ENCODE data around the gene FAIM2.

Gene FAIM2

GRCh38 chr12:49917166-49917787 lies 13.6 kb upstream of the FAIM2 start:
- FAIRE-seq: no peak

DNA sequence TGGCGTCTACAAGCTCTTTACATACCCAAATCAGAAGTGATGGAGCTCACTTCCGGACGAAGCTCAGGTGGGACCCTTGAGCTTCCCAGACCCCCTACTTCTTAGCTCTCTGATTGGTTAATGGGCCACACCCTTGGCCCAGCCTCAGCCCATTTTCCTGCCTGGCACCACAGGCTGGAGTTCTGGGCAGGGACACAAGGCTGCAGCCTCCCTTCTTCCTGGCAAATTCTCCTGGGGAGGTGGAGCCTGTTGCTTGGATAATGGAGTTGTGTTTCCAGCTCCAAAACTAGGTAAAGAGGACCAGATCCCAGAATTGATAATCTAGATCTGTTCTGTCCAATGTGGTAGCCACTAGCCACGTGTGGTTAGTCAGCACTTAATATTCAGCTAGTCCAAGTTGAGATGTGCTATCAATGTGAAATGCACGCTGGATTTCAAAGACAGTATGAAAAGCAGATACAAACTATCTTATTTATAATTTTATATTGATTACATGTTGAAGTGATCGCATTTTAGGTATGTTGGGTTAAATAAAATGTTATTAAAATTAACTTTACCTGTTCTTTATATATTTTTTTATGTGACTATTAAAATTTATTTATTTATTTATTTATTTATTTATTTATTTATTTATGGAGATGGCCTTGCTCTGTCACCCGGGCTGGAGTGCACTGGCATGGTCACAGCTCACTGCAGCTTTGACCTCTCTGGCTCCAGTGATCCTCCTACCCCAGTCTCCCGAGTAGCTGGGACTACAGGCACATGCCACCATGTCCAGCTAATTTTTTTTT lies 12.6 kb upstream of the FAIM2 start:
- FAIRE-seq: no peak

DNA sequence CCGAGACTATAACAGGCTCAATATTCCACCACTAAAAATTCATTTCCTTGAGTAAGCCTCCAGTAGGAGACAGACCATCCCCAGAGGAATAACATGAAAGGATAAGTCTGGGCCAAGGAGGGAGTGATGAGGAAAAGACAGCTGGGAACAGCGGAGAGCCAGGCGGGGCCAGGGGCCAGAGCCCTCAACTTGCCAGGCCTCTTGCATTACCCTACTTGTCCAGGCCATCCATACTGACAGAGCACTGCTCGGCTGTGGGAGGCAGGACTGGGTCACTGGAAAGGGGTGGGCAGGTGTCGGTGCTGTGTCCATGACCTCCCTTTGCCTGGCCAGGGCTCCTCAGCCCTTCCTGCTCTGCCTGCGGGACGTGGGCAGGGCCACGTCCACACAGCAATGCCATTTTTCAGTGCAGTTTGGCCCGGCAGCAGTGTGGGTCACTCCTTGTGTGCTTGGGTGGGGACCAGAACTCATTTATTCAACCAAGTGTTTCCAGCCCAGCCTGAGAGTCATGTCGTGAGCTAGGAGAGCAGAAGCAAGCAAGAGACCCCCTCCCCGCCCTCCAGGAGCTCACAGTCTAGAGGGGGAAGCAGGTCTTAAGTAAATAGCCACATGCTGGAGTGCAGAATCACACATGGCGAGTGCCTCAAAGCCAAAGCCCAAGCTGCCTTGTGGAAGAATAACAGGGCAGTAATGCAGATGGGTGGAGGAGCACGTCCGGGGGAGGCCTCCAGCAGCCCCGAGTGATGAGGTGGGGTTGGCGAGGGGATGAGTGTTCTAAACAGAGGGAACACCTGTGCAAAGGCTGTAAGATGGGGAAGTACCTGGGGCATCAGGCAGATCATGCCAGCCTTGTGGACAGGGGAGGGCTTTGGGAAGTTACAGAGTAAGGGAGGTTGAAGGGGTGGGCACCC lies 8.9 kb upstream of the FAIM2 start:
- FAIRE-seq: no peak

DNA sequence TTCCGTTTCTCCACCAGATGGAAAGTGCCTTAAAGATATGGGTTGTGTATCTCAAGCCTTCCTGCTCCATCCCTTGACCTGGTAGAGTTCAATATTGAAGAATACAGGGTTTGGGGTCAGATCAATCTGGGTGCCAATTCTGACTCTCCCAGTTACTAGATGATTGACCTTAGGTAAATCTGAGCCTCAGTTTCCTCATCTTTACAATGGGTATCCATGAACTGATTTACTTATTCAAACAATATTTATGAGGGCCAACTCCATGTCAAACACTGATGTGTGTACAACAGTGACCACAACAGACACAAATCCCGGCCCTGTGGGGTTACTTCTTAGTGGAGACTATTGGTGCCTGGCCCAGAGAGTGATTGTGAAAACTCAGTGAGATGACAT lies 7.5 kb upstream of the FAIM2 start:
- no peak for FAIRE-seq

DNA sequence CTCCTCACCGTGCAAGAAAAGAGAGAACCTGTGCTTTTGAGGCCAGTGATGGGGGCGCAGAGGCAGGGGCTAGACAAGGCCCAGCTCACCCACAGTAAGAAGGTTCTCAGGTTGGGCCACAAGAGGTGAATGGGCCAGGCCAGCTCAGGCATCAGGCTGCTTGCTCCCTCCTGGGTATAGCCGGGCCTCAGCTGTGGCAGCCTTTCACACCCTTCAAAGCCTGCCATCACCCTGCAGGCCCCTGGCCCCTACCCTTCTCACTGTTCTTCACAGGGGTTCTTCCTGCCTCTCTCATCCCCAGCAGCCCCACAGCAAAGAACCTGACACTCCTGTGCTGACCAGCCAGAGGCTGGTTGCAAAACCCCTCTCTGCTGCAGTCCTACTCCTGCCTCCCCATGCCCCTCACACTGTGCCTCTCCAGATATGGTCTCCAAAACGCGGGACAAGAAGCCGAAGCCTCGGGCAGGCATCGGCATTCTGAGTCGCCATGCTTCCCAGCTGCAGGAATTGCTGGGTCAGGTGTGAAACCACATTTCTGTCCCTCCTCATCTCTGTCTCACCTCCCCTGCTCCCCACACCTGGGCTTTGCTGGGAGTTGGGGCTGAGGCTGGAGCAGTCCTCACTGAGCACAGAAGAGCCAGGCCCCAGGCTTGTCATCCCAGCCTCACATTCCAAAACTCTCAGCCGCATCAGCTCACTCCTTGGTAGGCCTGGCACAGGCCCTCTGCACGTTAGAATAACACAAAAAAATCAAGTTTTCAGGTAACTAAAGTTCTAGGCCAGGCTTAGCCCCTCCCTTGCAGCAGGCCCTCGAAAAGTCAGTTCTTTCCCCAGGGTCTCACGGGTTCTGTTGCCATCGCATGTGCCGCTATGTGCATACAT lies 6.9 kb upstream of the FAIM2 start:
- no peak for FAIRE-seq

DNA sequence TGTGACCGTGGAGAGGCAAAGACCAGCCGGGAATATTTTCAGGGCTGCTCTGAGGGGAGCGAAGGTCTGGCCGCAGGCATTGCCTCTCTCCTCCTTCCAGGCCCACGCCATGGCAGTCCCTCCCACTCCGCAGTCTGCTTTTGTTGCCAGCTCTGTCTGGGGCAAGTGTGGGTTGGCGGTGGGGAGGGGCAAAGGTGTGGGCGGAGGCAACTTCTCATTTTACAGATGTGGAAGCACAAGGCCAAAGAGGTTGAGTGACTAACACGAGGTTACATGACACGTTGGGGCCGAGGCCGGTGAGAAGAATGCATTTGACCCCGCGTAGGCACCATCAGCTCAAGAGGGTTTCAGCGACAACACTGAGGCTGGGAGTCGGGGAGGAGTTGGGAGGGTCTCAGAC lies 6.1 kb upstream of the FAIM2 start:
- no peak for FAIRE-seq

DNA sequence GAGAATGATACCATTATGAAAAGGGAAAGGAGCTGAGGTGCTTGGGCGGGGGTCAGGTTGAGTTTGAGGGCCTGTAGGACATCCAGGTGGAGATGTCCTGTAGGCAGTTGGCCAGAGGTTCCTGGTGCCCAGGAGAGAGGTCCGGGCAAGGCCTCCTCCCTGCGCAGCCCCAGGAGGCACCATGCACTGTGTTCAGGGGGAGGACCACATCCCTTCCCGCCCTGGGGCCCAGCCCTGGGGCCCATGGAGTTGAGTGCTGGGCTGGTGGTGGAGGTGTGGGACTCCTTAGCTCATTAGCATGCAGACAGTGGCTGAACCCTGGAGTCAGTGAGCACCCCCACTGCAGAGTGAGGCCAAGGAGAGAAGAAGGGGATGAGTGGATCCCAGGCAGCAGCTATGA lies 5.7 kb upstream of the FAIM2 start:
- FAIRE-seq: no peak

GRCh38 chr12:49907352-49907751 lies 3.7 kb upstream of the FAIM2 start:
- no peak for FAIRE-seq

GRCh38 chr12:49905718-49906314 lies 2.1 kb upstream of the FAIM2 start:
- no peak for FAIRE-seq

DNA sequence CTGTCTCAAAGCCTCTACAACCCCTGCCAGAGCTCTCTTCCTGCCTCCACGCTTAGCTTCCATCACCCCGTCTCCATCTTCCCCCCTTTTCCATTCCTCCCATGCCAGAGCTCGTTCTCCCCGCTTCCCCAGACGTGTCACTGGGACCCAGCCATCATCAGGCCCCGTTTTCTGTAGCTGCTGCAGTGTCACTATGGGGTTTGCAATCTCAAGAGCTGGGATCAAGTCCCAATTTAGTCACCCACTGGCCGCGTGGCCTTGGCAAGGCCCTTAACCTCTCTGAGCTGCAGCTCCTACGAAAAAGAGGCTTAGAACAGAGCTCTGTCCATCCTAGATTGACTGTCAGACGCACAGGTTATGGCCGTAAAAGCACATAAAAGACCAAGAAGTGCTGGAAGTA lies 901 bp upstream of the FAIM2 start:
- no peak for FAIRE-seq

- no peak for FAIRE-seq
Observed at GRCh38 chr12:49903351-49903699, 375 bp downstream of the FAIM2 start.

- FAIRE-seq: no peak
Observed at GRCh38 chr12:49902399-49903350, 1.0 kb downstream of the FAIM2 start.

DNA sequence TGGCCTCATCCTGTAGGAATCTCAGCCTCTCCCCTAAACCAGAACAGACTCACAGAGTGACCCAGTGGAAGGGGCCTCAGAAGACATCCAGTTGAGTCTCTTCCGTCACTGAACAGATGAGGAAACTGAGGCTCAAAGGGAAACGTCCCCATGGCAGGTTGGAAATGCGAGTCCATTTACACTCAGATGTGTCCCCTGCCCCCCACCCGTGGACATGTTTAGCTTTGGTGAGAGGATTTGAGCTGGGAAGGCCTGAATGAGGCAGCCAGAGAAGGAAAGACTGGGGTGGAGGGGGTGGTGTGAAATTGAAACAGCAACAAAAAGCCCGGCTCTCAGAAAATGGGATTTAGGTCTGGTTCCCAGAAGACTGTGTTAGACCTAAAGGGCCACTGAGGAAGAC lies 1.7 kb downstream of the FAIM2 start:
- no peak for FAIRE-seq

- FAIRE-seq: no peak
Observed at GRCh38 chr12:49901026-49901425, 2.7 kb downstream of the FAIM2 start.

GRCh38 chr12:49900371-49900770 lies 3.3 kb downstream of the FAIM2 start:
- FAIRE-seq: no peak

DNA sequence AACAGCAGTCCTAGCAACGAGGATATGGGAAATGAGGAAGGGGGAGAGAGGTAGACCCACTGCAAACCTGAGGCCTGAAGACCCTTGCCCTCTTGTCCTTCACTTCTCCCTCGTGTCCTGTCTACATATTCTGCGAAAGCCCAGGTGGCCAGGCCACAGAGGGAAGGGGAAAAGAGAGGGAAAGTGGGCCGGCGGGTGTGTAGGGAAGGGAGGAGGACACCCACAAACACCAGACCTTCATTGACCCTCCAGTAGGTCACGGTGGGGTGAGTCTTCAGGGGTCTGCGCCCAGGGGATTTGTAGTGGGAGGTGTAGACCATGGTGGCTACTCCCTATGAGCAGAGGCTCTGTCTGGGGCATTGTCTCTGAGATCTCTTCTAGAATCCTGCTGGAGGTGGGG lies 3.8 kb downstream of the FAIM2 start:
- no peak for FAIRE-seq

DNA sequence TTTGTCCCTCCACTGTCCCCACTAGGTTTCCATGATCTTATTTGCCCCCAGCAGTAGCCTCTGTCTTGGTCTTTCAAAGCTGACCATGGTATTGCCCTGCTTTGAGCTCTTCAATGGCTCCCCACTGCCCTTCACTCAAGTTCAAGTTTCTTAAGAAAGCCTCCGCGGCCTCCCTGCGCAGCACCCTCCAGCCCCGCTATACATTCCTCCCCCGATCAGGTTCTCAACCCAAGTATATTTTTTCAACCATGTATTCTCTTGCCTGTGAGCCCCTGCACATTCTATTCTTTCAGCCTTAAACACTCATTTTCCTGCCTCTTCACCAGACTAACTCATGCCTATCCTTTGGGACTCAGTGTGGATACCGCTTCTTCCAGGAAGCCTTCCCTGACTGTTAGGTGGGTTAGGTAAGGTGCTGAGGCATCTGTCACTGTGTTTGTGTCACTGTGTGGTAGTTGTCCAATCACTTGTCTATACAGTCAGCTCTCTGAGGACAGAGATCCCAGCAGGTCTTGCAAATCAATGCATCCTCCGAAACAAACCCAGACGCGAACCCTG lies 4.3 kb downstream of the FAIM2 start:
- FAIRE-seq: no peak

DNA sequence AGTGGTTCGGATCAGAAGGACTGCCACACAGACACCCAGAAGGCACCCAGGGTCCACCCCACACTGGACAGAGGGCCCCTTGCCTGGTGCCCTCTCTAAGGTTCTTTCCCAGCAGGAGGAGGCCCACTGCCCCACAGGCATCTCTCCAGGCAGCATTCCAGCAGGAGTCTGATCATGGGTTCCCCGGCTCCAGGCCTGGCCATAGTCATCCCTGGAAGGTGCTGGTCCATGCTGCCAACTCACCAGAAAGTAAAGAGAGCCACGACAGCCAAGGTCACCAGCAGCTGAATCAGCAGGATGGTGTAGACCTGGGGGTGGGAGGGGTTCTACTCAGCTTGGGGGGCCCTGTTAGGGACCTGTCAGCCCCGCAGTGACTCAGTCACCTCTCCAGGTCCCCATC lies 6.4 kb downstream of the FAIM2 start:
- no peak for FAIRE-seq

- no peak for FAIRE-seq
Observed at GRCh38 chr12:49895773-49896172, 7.9 kb downstream of the FAIM2 start.

DNA sequence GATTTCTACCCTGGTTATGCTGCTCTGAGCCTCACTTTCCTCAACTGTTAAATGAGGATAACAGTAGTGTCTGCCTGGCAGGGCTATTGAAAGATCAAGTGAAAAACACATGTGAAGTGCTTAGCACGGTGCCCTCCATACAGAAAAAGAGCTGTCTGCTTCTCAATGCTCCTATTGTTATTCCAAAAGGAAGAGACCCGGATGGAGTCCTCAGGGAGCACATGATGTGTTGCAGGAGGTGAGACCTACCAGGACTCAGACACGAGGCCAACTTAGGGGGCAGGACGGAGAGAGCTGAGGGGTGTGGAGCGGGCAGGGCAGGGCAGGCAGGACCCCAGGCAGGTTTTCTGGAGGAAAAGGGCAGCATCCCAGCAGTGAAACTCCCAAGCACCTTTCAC lies 8.9 kb downstream of the FAIM2 start:
- no peak for FAIRE-seq
